Thoracic aorta (tissue), 2 donors: ENCODE data around the gene SLC36A4. TPM values are rescaled to one million over a fixed set of nuclear protein-coding genes. Genes with fewer than 3 reads are reported as not detected.

Experiments
- ATAC-seq: fragments of 150-250 bp; one replicate; pipeline ENCODE4 v1.8.0; 2017; ENCODE audit warnings: low read depth; ENCODE audit not compliant: insufficient number of reproducible peaks, low FRiP score
- DNase-seq: peaks from one replicate; pipeline ENCODE4 v3.0.0-alpha.2; 2020; ENCODE audit warnings: low spot score
- H3K27ac ChIP-seq, 2 donors: fragments of 200-600 bp; sonication (generic); 1 replicate in 1 of 2; 2 replicates in 1 of 2; pipeline ENCODE4 v1.5.1; 2016; ENCODE audit warnings: mild to moderate bottlenecking in 2 of 2, moderate library complexity in 2 of 2
- H3K27me3 ChIP-seq: fragments of 200-600 bp; sonication (generic); replicated peaks from 2 replicates; pipeline ENCODE4 v1.6.0; 2016; ENCODE audit warnings: mild to moderate bottlenecking; ENCODE audit not compliant: insufficient read depth
- H3K36me3 ChIP-seq: fragments of 200-600 bp; sonication (generic); one replicate; pipeline ENCODE4 v1.5.1; 2016
- H3K4me1 ChIP-seq, 2 donors: fragments of 200-600 bp; sonication (generic); 1 replicate in 1 of 2; 2 replicates in 1 of 2; pipeline versions ENCODE4 v1.5.1 to v1.6.0; 2016; ENCODE audit warnings: low read depth in 2 of 2, mild to moderate bottlenecking in 1 of 2; ENCODE audit not compliant: control insufficient read depth in 1 of 2
- H3K4me3 ChIP-seq: fragments of 200-600 bp; sonication (generic); 2 replicates; pipeline ENCODE4 v1.5.1; 2016; ENCODE audit warnings: mild to moderate bottlenecking
- H3K9me3 ChIP-seq: fragments of 200-600 bp; sonication (generic); 2 replicates; pipeline ENCODE4 v1.5.1; 2016
- CTCF ChIP-seq: fragments of 200-600 bp; sonication (generic); IDR thresholded peaks from one replicate; pipeline ENCODE4 v1.5.1; 2019; ENCODE audit warnings: antibody characterized with exemption
- total RNA-seq, 2 donors: library from RNA; depleted of rRNA; stranded (reverse); fragments of >200 nt; gene quantifications; one replicate each; pipeline versions ENCODE4 v1.1.0 to v1.2.3, GENCODE V29; 2016

The SLC36A4 gene
- total RNA-seq, 2 donors from 2014 or later = 8.5 to 27.2 TPM

GRCh38 chr11:93236741-93237675 lies 39.2 kb upstream of the SLC36A4 start:
- no peaks in the 10 kb centered on the region for H3K36me3 ChIP-seq
- TF ChIP-seq CTCF = no peak
- H3K9me3 ChIP-seq = no peaks in the 10 kb centered on the region
- DNase-seq (no peak), ATAC-seq (no peak)
- H3K4me1 ChIP-seq = no peaks in the 10 kb centered on the region
- no peaks in the 10 kb centered on the region for H3K27me3 ChIP-seq
- no peak overlapping the region for H3K4me3 ChIP-seq
- no peak overlapping the region for H3K27ac ChIP-seq

- H3K36me3 ChIP-seq = no peaks in the 10 kb centered on the region
- H3K27ac ChIP-seq = no peak overlapping the region
- ATAC-seq (peak; percentile 75), DNase-seq (peak; percentile 36)
- no peaks in the 10 kb centered on the region for H3K4me1 ChIP-seq
- TF ChIP-seq CTCF = peak; percentile 85
- H3K27me3 ChIP-seq = no peaks in the 10 kb centered on the region
- H3K4me3 ChIP-seq = no peak overlapping the region
- H3K9me3 ChIP-seq = no peaks in the 10 kb centered on the region
Observed at GRCh38 chr11:93234602-93235207, 36.9 kb upstream of the SLC36A4 start.

GRCh38 chr11:93229876-93230275 lies 32.1 kb upstream of the SLC36A4 start:
- TF ChIP-seq CTCF = no peak
- no peak for DNase-seq
- no peak overlapping the region for H3K4me3 ChIP-seq
- H3K27me3 ChIP-seq = no peaks in the 10 kb centered on the region
- H3K36me3 ChIP-seq = no peaks in the 10 kb centered on the region
- ATAC-seq = no peak
- no peaks in the 10 kb centered on the region for H3K9me3 ChIP-seq
- no peak overlapping the region for H3K27ac ChIP-seq
- no peaks in the 10 kb centered on the region for H3K4me1 ChIP-seq

GRCh38 chr11:93225662-93226061 lies 27.9 kb upstream of the SLC36A4 start:
- no peak for DNase-seq
- H3K27ac ChIP-seq = no peak overlapping the region
- H3K4me1 ChIP-seq = no peaks in the 10 kb centered on the region
- no peaks in the 10 kb centered on the region for H3K36me3 ChIP-seq
- no peak for ATAC-seq
- no peak for TF ChIP-seq CTCF
- H3K9me3 ChIP-seq = no peaks in the 10 kb centered on the region
- no peak overlapping the region for H3K4me3 ChIP-seq
- no peaks in the 10 kb centered on the region for H3K27me3 ChIP-seq

GRCh38 chr11:93221539-93221938 lies 23.7 kb upstream of the SLC36A4 start:
- Histone ChIP-seq H3K4me3 (no peak overlapping the region), H3K9me3 (no peaks in the 10 kb centered on the region), H3K4me1 (no peaks in the 10 kb centered on the region), H3K27me3 (no peaks in the 10 kb centered on the region), H3K36me3 (no peaks in the 10 kb centered on the region), H3K27ac (no peak overlapping the region)
- no peak for TF ChIP-seq CTCF
- no peak for ATAC-seq
- DNase-seq = no peak
